ENCODE measurements around the gene PRDM5. TPM values are rescaled to one million over a fixed set of nuclear protein-coding genes. Genes with fewer than 3 reads are reported as not detected.

Gene PRDM5
- polyA plus RNA-seq, 1 donor from 2014 or later = 1.6 TPM

- no peaks in the 10 kb centered on the region for H3F3A ChIP-seq (ENCODE audit: insufficient read depth, low read length, poor library complexity, severe bottlenecking)
- no peak overlapping the region for H3K4me2 ChIP-seq (ENCODE audit: low read length)
- H3K27me3 ChIP-seq (ENCODE audit: insufficient read depth, low read depth, low read length) = no peaks in the 10 kb centered on the region
Observed at GRCh38 chr4:120895554-120895953, 27.0 kb downstream of the PRDM5 start.

DNA sequence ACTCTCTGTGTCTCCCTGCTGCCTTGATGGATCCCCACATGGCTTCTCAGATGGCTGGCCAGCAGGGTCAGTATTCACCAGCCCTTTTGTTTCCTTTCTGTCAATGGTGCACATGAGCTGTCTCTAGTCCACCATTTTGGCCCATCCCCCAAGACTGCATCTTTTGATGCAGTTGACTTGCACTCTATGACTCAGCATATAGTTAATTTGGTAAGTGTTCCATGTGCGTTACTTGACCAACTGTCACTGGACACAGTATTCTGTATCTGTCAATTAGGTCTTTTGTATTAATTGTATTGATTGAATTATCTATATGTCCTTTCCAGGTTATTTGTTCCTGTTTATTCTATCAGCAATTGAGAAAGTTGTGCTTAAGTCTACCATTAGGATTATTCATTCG, 29.2 kb downstream of the PRDM5 start:
- Histone ChIP-seq H3K27me3 (ENCODE audit: insufficient read depth, low read depth, low read length) (no peaks in the 10 kb centered on the region), H3K79me2 (replicated peaks; ENCODE audit: insufficient read depth, low read length) (no peaks in the 10 kb centered on the region), H3K4me2 (ENCODE audit: low read length) (no peak overlapping the region), H3K4me3 (ENCODE audit: low read length) (no peak overlapping the region), H3F3A (ENCODE audit: insufficient read depth, low read length, poor library complexity, severe bottlenecking) (no peaks in the 10 kb centered on the region), H3K9ac (ENCODE audit: low read length) (no peak overlapping the region), H3K9me3 (ENCODE audit: low read length) (no peaks in the 10 kb centered on the region), H3K27ac (ENCODE audit: low read length) (no peak overlapping the region), H4K20me1 (ENCODE audit: insufficient read depth) (no peaks in the 10 kb centered on the region), H3K9me2 (ENCODE audit: insufficient read depth, low read length) (no peaks in the 10 kb centered on the region), H2AFZ (ENCODE audit: low read depth, low read length) (no peak overlapping the region), H3K36me3 (ENCODE audit: insufficient read depth, low read length) (no peaks in the 10 kb centered on the region)
- TF ChIP-seq RAD21 (conservative IDR thresholded peaks at IDR 0.05) (no peak), MXI1 (conservative IDR thresholded peaks at IDR 0.05; ENCODE audit: poor library complexity, severe bottlenecking) (no peak), SMC3 (conservative IDR thresholded peaks at IDR 0.05; ENCODE audit: poor library complexity) (no peak), REST (IDR thresholded peaks at IDR 0.05; ENCODE audit: borderline replicate concordance) (no peak)

More at GRCh38 chr4:120895554-120895953, 27.0 kb downstream of the PRDM5 start:
- Histone ChIP-seq H4K20me1 (ENCODE audit: insufficient read depth) (no peaks in the 10 kb centered on the region), H3K9me2 (ENCODE audit: insufficient read depth, low read length) (no peaks in the 10 kb centered on the region), H3K4me3 (ENCODE audit: low read length) (no peak overlapping the region), H2AFZ (ENCODE audit: low read depth, low read length) (no peak overlapping the region), H3K9me3 (ENCODE audit: low read length) (no peaks in the 10 kb centered on the region), H3K36me3 (ENCODE audit: insufficient read depth, low read length) (no peaks in the 10 kb centered on the region), H3K27ac (ENCODE audit: low read length) (no peak overlapping the region), H3K9ac (ENCODE audit: low read length) (no peak overlapping the region), H3K79me2 (replicated peaks; ENCODE audit: insufficient read depth, low read length) (no peaks in the 10 kb centered on the region)
- TF ChIP-seq RAD21 (conservative IDR thresholded peaks at IDR 0.05) (no peak), REST (IDR thresholded peaks at IDR 0.05; ENCODE audit: borderline replicate concordance) (no peak), MXI1 (conservative IDR thresholded peaks at IDR 0.05; ENCODE audit: poor library complexity, severe bottlenecking) (no peak), CTCF (IDR thresholded peaks at IDR 0.05; ENCODE audit: poor library complexity, severe bottlenecking) (no peak), EP300 (conservative IDR thresholded peaks at IDR 0.05; ENCODE audit: poor library complexity, severe bottlenecking) (no peak), POLR2AphosphoS5 (IDR thresholded peaks at IDR 0.05) (no peak), TAF1 (IDR thresholded peaks at IDR 0.05; ENCODE audit: low read depth) (no peak), SMC3 (conservative IDR thresholded peaks at IDR 0.05; ENCODE audit: poor library complexity) (no peak), EZH2 (IDR thresholded peaks at IDR 0.05; ENCODE audit: borderline replicate concordance, insufficient read depth, low read length, poor library complexity, severe bottlenecking) (no peak)
